Epidermal melanocyte (primary cell): ENCODE results near the gene TFCP2.

Source experiments
- DNase-seq: peaks from one replicate; pipeline ENCODE4 v3.0.0; 2011; ENCODE audit warnings: low spot score; ENCODE audit not compliant: insufficient read length

Gene TFCP2

DNA sequence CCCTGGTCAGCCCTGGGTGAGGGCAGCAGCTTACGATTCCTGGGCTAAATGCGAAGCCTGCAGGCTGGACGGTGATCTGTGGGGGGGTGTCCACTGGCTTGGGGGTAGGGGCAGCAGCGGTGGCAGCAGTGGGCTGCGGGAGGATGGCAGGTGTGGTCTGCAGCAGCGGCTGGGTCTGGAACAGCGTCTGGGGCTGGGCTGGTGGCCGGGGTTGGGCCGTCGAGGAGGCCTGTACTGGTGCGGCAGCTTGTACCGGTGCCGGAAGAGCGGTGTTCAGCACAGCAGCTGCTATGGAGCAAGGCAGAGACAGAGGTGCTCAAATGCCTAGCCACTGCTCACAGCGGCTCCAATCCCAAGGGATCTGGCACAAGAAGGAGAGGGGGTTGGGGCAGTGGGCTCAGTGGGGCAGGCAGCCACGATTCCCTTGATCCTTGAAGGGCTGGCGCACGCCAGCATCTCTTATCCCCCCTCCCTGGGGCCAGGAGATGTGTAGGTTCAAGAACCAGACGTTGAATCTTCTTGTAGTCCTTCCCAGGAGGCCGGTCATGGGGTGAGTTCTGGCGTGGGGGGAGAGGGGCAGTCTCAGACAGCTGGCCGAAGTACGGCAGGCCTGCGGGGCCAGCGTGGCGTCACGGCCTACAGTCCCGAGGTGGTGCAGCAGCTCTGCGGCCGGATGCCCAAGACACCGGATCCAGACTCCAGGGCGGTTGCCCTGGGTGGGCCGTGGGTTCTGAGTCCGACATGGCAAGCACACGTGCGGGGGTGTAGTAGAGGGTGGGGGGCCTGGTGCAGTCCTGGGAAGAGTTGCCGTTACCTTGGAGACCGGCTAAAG lies 25.0 kb upstream of the TFCP2 start:
- no peak for DNase-seq

DNA sequence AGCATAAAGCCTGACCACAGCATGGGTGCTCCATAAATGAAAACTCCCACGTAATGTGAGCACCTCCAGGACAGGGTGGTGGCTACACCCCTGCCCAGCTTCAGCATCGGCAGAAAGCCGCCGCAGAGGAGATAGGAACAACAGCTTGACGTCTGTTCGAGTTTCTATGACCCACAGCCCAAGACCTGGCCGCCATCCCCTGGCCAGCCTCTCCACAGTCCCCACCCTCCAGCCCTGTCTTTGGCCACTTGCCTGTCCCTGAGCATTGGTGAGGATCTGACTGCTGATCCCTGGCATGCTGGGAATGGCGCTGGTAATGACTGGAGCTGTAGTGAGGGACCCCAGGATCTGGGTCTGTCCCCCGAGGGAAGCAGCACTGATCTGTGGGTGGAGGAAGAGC lies 23.6 kb upstream of the TFCP2 start:
- no peak for DNase-seq

DNA sequence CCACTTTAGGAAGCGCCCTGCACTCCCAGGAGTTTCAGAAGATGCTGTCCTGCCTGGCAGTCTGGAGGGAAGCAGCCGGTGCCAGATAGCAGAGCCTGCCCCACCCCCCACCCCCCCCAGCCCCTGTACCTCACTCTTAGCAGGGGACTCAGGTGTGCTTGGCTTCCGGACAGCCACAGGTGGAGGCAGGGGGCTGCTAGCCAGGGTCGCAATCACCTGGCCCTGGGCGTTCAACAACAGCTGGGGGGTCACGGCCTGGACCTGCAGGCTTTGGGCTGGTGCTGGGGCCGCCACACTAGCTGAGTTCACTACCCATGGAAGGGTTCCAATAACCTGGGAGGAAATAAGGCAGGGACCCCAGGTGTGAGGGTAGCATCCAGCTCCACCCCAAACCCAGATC lies 22.9 kb upstream of the TFCP2 start:
- no peak for DNase-seq

DNA sequence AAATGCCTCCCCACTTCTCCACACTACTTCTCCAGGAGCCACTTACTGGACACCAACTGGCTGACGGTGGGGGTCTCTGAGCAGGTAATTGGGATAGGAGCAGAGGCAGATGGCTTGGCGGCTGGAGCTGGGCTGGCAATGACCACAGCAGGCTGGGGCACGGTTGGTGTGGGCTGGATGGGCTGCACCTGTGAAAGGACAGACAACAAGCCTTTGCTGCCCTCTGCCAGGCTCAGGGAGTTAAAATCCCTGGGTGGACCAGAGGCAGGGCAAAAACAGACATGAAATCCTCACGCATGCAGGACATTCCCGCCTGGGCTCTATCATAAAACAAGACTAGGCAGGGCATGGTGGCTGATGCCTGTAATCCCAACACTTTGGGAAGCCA lies 19.3 kb upstream of the TFCP2 start:
- no peak for DNase-seq

DNA sequence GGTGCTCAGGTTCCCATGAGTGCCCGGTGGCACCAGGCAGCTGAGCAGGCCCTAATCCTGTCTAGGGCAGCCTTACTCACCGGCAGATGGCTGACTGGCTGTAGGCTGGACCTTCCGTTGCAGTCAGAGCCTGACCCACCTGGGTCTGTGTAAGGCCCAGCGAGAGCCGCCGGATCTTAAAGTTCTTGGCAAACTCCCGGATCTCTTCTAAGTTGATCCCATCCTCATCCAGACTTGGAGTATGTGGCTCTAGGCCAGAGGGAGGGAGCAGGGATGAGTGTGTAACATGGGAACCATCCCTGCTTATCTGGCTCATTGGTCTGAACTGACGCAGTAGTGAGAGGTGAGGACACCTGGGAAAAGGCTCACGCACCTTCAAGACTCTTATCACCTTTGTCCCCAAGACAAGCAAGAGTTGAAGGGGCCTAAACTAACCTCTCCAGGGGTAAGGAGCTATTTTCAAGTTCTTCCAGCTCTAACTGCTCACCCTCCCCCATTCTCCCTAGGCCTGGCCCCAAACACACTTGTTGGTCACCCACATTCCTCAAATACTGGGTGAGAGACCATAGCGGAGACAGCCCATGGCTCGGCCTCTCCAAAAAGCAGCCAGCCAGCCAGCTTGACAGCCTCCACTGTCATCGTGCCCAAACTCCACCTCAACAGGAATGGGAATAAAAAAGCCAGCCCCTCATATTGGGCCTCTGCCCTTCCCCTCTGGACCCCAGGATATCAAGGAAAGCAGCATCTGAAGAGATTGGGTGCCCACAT lies 18.8 kb upstream of the TFCP2 start:
- no peak for DNase-seq

DNA sequence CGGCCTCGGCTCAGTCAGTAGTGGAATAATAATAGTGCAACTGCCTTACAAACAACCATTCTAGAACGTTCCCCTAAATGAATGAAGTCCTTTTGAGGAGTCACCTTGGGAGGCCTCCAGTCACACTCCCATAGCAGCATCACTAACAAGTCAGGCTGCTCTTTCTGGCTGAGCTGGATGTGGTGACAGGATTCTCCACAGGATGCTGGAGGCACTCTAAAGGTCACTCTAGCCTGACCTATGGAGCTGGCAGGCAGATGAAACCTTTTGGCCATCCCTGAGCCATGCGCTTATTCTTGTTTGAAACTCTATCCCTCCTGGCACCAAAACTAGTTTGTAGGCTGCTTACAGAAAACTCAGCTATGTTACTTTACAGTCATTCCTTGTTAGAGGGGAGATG lies 17.9 kb upstream of the TFCP2 start:
- DNase-seq: no peak

DNA sequence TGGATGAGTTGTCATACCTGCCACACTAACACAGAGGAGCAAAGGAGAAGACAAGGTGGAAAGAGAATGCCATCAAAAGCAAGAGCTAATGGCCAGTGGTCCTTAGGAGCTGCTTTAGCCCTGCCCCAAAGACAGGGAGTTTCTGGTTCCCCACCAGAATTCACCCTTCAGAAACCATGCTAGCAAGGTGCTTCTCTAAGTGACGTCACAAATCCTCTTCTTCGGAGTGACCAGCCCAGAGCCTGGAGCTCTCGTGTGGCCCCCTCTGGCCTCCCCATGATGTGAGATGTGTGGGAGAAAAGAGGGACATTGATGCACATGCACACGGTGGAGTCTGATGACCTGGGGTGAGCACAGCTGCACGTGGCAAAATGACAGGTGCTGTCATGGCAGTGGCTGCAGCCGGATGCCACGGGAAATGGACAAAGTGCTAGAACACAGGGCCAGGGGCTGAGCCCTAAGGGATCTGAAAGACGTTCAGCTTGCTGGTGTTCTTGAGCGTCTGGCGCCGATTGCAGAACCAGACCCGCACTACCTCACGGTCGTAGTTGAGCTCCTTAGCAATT lies 16.9 kb upstream of the TFCP2 start:
- no peak for DNase-seq

DNA sequence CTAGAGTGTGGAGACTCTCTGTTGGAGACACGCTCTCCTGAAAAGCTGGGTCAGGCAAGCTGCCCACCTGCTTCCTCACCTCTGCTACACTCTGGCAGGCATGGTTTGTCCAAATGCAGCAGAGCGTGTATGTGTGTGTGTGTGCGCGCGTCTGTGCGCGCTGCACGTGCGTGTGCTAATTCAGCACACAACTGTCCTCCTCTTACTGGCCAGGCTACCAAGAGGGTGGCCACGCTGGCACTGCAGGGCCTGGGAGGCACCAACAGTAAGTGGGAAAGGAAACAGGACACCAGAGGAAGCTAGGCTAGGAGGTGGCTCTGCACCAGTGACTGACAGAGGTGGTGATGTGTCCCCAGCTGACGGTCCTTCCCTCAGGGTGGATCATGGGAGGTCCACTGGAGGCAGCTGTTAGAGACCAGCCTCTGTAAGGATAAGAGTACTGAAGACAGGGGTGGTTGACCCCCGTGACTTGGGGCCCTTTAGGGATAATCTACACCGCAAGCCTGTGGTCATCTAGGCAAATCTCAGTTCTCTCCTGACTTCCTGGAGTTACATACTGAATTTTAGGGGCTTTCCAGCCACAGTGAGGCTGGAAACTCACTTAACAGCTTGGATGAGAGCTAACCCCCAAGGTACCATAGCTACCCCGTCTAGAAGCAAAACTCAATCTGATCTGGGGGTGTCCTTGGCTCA lies 15.6 kb upstream of the TFCP2 start:
- DNase-seq: no peak

DNA sequence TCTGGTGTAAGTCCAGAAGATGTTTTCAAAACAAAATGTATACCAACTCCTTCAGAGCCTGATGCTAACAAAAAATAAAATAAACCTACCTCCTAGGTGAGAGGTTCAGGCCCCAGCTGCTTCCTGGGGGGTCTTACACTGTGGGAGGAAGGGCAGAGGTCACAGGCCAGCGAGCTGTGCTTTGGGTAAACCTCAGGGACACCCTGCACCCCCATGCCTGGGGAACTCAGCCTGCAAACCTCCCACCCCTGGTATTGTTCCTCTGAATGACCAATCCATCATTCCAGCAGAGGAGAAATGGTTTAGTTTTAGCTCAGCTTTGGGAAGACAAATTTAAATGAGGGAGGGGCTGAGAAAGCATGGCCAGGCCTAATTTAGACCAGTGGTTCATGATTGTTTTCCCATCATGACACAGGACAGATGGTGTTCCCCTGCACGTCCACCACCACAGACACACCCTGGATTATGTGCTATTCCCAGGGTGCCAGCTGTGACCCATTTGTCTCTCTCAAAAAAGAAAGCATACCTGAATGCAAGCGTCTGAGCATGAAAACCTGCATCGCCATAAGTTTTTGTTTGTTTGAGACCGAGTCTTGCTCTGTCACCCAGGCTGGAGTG lies 14.5 kb upstream of the TFCP2 start:
- DNase-seq: no peak

DNA sequence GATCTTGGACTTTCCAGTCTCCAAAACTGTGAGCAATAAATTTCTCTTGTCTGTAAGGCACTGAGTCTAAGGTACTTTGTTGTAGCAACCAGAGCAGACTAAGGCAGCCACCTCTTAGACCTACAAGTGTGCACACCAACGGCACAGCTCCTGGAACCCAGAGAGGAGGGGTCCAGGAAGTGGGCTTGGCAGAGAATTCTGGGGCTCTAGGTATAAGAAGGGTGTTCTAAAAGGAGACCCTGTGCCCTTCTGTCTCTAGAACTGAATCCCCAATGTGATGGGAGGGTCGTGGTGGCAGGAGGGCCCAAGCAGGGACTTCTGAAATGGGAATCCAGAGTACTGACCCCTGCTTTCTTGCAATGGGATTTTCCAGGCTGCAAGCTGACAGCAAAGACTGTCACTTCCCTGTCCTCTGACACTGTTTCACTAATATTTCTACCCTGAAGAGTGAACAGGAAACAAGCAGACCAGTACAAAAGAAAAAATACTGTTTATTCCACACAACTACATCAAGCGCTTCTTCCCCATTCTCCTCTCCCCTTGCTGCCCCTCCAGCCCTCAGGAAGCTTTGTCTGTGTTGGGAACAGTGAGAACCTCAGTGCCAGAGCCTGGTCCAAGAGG lies 13.6 kb upstream of the TFCP2 start:
- DNase-seq: no peak

DNA sequence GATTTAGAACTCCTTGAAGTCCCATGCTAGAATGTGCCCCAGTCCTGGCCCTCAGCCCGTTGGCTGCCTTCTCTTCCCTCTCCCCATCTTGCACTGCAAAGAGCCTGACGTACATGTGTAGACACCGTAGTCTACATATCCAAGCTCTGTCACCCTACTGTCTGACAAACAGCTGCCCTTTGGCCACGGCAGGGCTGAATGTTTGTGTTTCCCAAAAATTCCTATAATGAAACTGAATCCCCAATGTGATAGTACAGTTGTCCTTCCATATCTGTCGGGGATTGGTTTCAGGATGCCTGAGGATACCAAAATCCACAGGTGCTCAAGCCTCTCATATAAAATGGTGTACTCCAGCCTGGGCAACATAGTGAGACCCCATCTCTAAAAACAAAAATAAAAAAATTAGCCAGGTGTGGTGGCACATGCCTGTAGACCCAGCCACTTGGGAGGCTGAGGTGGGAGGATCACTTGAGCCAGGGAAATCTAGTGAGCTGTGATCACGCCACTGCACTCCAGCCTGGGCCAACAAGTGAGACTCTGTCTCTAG lies 12.3 kb upstream of the TFCP2 start:
- DNase-seq: no peak

DNA sequence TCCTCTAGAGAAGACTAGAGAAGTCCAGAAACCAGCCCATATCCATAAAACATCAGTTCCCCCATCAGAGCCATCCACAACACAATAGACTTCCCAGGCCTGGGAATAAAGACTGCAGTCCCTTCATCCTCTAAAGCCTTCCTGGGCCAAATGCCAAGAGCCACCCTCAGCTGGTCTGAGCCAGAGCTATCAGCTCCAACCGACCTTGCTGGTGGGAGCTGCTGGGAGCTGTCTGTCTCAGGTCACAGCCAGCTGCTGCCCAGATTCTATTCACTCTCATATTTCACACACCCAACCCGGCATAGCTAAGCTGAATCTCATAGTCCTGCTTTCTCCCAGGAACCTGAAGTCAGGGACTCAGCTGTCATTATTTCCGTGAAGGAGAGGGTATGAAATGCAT lies 10.9 kb upstream of the TFCP2 start:
- DNase-seq: no peak

DNA sequence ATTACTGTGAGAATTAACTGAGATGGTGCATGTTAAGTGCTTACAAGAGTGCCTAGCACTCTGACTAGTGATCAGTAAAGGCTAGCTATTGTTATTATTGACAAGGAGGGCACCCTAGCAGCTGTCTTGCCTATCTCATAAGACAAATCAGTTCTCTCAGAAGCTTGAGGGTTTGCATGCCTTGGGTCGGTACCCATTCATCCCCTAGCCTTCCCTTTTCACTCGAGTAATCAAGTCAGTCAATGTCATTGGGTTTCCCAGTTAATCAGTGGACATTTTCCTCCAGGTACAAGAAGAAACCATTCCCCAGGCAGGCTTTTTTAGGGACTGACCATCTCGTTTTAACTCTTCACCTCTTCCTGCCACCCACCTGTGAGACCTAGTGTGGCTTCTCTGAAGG lies 10.4 kb upstream of the TFCP2 start:
- DNase-seq: no peak

DNA sequence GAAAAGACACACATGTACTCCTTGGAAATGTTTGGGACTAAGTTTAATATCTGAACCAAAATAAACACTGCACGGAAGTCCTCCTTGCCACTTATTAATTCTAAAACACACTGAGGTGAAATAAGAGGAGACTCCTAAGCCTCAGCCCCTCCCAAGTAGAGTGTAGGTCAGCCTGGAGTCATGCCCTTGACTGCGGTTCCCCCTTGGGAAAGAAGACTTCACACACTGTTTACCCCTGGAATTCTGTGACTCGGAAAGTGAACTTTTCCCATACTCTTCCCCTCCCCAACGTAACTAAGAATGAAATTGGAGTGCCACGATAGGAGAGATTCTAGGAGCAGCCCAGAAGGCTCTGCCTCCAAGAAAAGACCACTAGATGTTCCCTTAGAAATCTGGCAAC lies 8.6 kb upstream of the TFCP2 start:
- DNase-seq: no peak

DNA sequence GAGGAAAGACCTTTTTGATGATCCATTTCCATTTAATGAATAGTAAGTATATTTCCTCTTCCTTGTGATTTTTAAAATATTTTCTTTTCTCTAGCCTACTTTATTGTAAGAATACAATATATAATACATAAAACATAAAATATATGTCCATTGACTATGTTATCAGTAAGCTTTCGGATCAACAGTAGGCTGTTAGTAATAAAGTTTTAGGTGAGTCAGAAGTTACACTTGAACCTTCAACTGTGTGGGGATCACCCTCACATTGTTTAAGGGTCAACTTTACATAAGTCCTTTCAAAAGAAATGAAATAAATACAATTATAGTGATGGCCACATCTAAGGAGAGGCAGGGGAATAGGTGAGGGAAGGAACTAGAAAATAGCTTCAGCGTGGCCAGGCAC lies 5.0 kb upstream of the TFCP2 start:
- no peak for DNase-seq

DNA sequence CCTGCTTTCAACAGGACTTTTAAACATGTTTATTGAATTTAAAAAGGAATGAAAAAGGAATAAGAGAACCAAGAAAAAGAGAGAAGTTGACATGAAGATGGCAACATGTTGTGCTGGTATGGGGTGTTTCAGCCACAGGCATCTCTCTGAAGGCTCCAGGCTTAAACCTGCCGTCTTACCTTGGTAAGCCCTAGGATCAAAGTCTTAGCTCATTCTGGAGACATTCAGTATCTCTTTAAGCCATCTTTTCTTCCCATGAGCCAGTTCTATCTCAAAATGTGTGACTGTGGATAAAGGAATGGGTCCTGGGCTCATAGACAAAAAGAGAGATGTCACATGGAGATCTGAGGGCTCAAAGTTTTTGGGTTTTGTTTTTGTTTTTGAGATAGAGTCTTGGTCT lies 1.6 kb upstream of the TFCP2 start:
- DNase-seq: no peak

DNA sequence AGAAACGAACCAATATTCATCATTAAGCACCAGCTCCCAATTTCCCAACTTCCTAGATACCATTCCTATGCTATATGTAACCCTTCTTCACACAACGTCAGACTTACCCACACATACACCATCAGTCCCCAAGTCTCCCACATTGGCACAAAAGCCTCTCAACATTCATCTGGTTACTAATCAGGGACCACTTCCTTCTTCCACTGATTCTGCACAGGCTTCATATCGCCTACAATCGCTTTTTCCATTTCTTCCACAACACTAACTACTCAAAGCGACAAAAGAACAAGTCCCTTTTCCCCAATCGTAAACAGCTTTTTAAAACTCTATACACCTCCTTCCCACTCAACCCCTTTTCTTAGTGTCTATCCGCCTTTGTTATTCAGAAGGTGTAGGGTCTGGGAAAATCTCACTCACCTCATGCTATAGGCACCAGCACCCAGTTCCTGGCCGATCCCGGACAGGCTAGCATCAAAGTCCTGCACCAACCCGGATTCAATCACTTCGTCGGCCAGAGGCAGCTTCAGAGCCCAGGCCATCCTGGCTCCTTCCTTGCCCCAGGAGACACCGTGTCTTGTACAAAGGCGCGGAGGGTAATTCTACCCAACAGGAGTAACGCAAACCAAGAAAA lies 936 bp downstream of the TFCP2 start:
- no peak for DNase-seq

DNA sequence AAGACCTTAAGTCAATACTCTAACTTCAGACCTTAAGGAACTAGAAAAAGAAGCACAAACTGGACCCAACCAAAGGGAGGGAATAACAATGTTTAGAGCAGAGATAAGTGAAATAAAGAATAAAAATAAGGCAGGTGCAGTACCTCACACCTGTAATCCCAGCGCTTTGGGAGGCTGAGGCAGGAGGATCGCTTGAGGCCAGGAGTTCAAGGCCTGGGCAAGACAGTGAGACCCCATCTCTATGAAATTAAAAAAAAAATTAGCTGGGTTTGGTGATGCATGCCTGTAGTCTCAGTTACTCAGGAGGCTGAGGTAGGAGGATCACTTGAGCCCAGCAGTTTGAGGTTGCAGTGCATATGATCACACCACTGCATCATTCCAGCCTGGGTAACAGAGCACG lies 9.1 kb downstream of the TFCP2 start:
- no peak for DNase-seq

DNA sequence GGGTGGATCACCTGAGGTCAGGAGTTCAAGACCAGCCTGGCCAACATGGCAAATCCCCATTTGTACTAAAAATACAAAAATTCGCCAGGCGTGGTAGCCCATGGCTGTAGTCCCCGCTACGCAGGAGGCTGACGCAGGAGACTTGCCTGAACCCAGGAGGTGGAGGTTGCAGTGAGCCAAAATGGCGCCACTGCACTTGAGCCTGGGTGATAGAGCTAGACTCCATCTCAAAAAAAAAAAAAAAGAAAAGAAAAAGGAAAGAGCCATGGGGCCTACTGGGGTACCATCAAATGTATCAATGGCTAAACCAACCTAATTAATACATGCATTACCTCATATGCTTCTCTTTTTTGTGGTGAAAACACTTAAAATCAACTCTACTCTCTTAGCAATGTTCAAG lies 10.7 kb downstream of the TFCP2 start:
- DNase-seq: no peak

DNA sequence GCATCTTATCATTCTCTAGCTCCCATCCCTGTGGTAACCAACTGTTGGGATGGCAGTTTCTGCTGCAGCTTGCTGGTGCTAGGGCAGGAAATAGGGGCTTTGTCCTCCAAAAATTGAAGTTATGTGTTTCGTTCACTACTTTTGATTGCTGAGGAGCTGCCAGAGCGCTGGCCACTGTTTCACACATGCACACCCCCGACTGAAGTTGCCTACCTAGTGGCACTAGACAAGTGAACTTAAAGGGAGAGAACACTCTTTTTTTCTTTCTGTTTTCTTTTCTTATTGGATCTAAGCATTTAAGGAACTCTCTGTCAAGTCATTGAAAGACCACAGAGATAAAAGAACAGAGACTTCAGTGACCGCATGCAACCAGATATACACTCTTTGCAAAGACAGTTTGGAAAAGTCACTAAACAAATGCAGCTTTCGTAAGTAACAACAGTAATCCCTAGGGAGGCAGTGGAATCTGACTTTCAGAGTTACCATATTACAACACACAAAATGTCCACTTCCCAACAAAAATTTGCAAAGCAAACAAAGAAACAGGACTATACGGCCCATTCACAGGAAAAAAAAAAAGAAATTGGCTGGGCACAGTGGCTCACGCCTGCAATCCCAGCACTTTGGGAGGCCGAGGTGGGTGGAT lies 12.0 kb downstream of the TFCP2 start:
- DNase-seq: no peak
